GM12872 (cell line): ENCODE data around the gene ASCL2.

Experiments
- CTCF ChIP-seq: IDR thresholded peaks from 3 replicates; pipeline ENCODE4 v1.5.1; 2011; ENCODE audit warnings: low read depth, mild to moderate bottlenecking, low read length, moderate library complexity; ENCODE audit not compliant: insufficient read depth

The ASCL2 gene

GRCh38 chr11:2293531-2293971 lies 23.2 kb upstream of the ASCL2 start:
- no peak for TF ChIP-seq CTCF

- TF ChIP-seq CTCF: no peak
These were observed 20.0 kb upstream of the ASCL2 start for GRCh38 chr11:2290351-2290841.

GRCh38 chr11:2289859-2290258 lies 19.5 kb upstream of the ASCL2 start:
- TF ChIP-seq CTCF: no peak

- TF ChIP-seq CTCF: no peak
These were observed 19.0 kb upstream of the ASCL2 start for GRCh38 chr11:2289350-2289749.

GRCh38 chr11:2287091-2287490 lies 16.7 kb upstream of the ASCL2 start:
- TF ChIP-seq CTCF: no peak

- no peak for TF ChIP-seq CTCF
These were observed 9.8 kb upstream of the ASCL2 start for GRCh38 chr11:2280208-2280607.

GRCh38 chr11:2277933-2278523 lies 7.6 kb upstream of the ASCL2 start:
- TF ChIP-seq CTCF: no peak

- TF ChIP-seq CTCF: no peak
These were observed 6.6 kb upstream of the ASCL2 start for GRCh38 chr11:2277008-2277346.
